ENCODE data around the gene EIF4G3. TPM values are rescaled to one million over a fixed set of nuclear protein-coding genes. Genes with fewer than 3 reads are reported as not detected.

EIF4G3 gene
- total RNA-seq, 4 donors from 2014 or later, result 18.8 to 75.0 (median 34.9) TPM

DNA sequence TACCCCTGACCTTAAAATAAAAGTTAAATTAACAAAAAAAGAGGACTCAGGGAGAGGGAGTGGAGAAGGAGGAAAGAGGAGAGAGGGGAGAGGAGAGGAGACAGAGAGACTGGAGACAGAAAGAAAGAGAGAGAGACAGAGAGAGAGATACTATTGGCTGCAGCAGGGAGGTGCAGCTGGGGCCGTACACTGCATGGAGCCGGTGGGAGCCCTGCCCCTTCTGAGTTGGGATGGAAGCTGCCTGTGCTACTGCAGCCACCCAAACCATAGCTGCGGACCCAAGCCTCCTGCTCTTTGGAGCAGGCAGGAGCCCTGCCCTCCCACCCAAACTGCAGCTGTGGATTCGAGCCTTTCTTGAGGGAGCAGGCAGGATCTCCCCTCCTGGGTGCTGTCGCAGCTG lies 356.9 kb downstream of the EIF4G3 start:
- Histone ChIP-seq H3K9me3 (no peaks in the 10 kb centered on the region), H3K27me3 (no peaks in the 10 kb centered on the region), H3K36me3 (no peaks in the 10 kb centered on the region), H3K4me1 (no peaks in the 10 kb centered on the region), H3K4me3 (no peak overlapping the region), H3K27ac (no peak overlapping the region)
- no peak for DNase-seq
- intact Hi-C loops (cut with DNase I; ENCODE audit: low total_unique reads), result no loop called here
- TF ChIP-seq POLR2A (IDR thresholded peaks at IDR 0.05), result no peak
- TF ChIP-seq, protein P1, sequence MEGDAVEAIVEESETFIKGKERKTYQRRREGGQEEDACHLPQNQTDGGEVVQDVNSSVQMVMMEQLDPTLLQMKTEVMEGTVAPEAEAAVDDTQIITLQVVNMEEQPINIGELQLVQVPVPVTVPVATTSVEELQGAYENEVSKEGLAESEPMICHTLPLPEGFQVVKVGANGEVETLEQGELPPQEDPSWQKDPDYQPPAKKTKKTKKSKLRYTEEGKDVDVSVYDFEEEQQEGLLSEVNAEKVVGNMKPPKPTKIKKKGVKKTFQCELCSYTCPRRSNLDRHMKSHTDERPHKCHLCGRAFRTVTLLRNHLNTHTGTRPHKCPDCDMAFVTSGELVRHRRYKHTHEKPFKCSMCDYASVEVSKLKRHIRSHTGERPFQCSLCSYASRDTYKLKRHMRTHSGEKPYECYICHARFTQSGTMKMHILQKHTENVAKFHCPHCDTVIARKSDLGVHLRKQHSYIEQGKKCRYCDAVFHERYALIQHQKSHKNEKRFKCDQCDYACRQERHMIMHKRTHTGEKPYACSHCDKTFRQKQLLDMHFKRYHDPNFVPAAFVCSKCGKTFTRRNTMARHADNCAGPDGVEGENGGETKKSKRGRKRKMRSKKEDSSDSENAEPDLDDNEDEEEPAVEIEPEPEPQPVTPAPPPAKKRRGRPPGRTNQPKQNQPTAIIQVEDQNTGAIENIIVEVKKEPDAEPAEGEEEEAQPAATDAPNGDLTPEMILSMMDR (IDR thresholded peaks at IDR 0.05), result no peak

DNA sequence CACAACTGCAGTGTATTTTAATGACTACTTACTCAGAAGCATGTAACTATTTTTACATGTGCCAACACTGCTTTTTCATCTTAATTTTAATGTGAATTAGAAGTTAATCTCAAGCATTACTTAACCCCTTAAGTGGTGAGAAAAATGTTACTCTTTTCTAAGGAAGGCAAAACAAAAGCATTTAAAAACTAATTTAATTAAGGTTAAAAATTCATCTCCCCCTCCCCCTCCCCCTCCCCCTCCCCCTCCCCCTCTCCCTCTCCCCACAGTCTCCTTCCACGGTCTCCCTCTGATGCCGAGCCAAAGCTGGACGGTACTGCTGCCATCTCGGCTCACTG lies 362.2 kb downstream of the EIF4G3 start:
- H3K4me1 ChIP-seq, result no peaks in the 10 kb centered on the region
- no peak for TF ChIP-seq POLR2A (IDR thresholded peaks at IDR 0.05)
- TF ChIP-seq, protein P1 (IDR thresholded peaks at IDR 0.05), result no peak

DNA sequence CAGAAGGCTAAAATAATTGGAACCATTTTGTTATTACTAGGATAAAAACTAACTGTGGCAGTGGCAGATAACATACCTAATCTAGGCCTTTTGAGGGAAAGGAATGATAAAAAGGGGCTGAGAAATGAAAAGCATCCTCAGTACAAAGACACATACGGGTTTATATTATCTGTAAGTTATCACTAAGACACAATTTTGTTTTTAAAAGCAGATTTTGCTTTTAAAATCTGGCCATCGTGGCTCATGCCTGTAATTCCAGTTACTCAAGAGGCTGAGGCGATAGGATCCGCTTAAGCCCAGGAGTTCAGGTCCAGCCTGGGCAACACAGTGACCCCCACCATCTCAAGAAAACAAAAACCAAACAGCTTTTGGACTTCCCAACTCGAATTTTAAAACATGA lies 364.8 kb downstream of the EIF4G3 start:
- H3K4me3 ChIP-seq, result no peak overlapping the region
- TF ChIP-seq POLR2A (IDR thresholded peaks at IDR 0.05), result no peak
- TF ChIP-seq, protein P1 (IDR thresholded peaks at IDR 0.05), result no peak
- no peaks in the 10 kb centered on the region for H3K27me3 ChIP-seq
- H3K27ac ChIP-seq, result no peak overlapping the region
- intact Hi-C loops (cut with DNase I; ENCODE audit: low total_unique reads), result no loop called here
- no peaks in the 10 kb centered on the region for H3K36me3 ChIP-seq
- DNase-seq, result no peak
- no peaks in the 10 kb centered on the region for H3K9me3 ChIP-seq
- H3K4me1 ChIP-seq, result no peaks in the 10 kb centered on the region

More for the DNA sequence above, 362.2 kb downstream of the EIF4G3 start:
- Histone ChIP-seq H3K36me3 (no peaks in the 10 kb centered on the region), H3K27me3 (no peaks in the 10 kb centered on the region), H3K27ac (no peak overlapping the region), H3K9me3 (no peaks in the 10 kb centered on the region), H3K4me3 (no peak overlapping the region)
- intact Hi-C loops (cut with DNase I; ENCODE audit: low total_unique reads), result no loop called here
- no peak for DNase-seq

DNA sequence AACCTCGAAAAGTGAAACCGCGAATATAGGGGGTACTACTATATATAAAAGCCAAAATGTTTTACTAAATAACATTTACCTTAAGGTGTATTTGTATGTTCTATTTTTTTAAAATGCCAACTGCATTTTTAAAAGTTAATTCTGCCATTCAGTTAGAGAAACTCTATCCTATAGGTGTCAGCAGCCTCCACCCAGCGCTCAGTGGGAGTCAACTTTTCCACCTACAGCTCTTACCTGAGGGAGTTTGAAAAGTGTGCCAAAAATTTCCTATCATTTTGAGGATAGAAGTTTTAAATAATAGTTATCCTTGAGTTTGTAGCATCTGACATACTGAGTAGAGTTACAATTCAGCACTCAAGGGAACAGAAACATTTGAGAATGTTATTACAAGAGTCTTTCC lies 383.5 kb downstream of the EIF4G3 start:
- H3K4me1 ChIP-seq, result no peaks in the 10 kb centered on the region
- no peak for DNase-seq
- TF ChIP-seq, protein P1 (IDR thresholded peaks at IDR 0.05), result no peak
- no peak for TF ChIP-seq POLR2A (IDR thresholded peaks at IDR 0.05)
- H3K36me3 ChIP-seq, result no peaks in the 10 kb centered on the region
- intact Hi-C loops (cut with DNase I; ENCODE audit: low total_unique reads), result no loop called here
- H3K4me3 ChIP-seq, result no peak overlapping the region
- H3K27ac ChIP-seq, result no peak overlapping the region
- H3K9me3 ChIP-seq, result no peaks in the 10 kb centered on the region
- no peaks in the 10 kb centered on the region for H3K27me3 ChIP-seq

DNA sequence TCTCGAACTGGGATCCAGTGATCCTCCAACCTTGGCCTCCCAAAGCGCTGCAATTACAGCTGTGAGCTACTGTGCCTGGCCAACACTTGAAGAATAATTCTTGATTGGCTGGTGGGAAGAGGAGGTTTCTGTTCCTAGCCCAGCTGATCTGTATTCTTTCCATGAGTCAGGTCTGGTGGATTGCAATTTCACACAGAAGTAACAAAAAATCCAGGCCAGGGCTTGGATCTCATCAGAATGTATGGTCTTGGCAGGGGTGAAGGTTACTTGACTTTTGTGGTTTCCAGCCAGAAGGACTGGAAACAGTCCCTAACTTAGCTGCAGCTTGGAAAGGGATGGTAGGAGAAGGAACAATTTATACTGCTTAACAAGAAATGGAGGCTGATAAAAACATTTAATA lies 384.5 kb downstream of the EIF4G3 start:
- no peak overlapping the region for H3K27ac ChIP-seq
- no peak for TF ChIP-seq POLR2A (IDR thresholded peaks at IDR 0.05)
- TF ChIP-seq, protein P1 (IDR thresholded peaks at IDR 0.05), result no peak
- H3K4me1 ChIP-seq, result no peaks in the 10 kb centered on the region
- H3K9me3 ChIP-seq, result no peaks in the 10 kb centered on the region
- no peak for DNase-seq
- intact Hi-C loops (cut with DNase I; ENCODE audit: low total_unique reads), result no loop called here
- H3K27me3 ChIP-seq, result no peaks in the 10 kb centered on the region
- H3K4me3 ChIP-seq, result no peak overlapping the region
- no peaks in the 10 kb centered on the region for H3K36me3 ChIP-seq
